Esophagus (tissue), 2 donors: ENCODE measurements around the gene CSRNP3. TPM values are rescaled to one million over a fixed set of nuclear protein-coding genes. Genes with fewer than 3 reads are reported as not detected.

Experiments used
- H3K27ac ChIP-seq, 2 donors: one replicate each; pipeline ENCODE4 v1.5.1; 2013; ENCODE audit warnings: low read depth in 2 of 2, mild to moderate bottlenecking in 2 of 2, inconsistent platforms in 1 of 2, low read length in 1 of 2, moderate library complexity in 1 of 2
- H3K27me3 ChIP-seq, 2 donors: one replicate each; pipeline ENCODE4 v1.6.1; 2013; ENCODE audit warnings: low read length in 2 of 2, control low read depth in 1 of 2, mild to moderate bottlenecking in 1 of 2; ENCODE audit not compliant: insufficient read depth in 2 of 2, control insufficient read depth in 1 of 2
- H3K36me3 ChIP-seq, 2 donors: one replicate each; pipeline ENCODE4 v1.6.1; 2013; ENCODE audit warnings: low read length in 1 of 2; ENCODE audit not compliant: control insufficient read depth in 2 of 2, insufficient read depth in 2 of 2
- H3K4me1 ChIP-seq, 2 donors: one replicate each; pipeline ENCODE4 v1.6.1; 2013; ENCODE audit warnings: low read length in 1 of 2; ENCODE audit not compliant: control insufficient read depth in 2 of 2, insufficient read depth in 2 of 2
- H3K4me3 ChIP-seq, 2 donors: one replicate each; pipeline ENCODE4 v1.5.1; 2013; ENCODE audit warnings: low read length in 2 of 2, mild to moderate bottlenecking in 2 of 2, low read depth in 1 of 2, moderate library complexity in 1 of 2
- H3K9me3 ChIP-seq, 2 donors: one replicate each; pipeline ENCODE4 v1.6.1; 2013; ENCODE audit warnings: mild to moderate bottlenecking in 2 of 2, low read depth in 1 of 2, low read length in 1 of 2, moderate library complexity in 1 of 2; ENCODE audit not compliant: control insufficient read depth in 2 of 2, insufficient read depth in 1 of 2
- WGBS, 2 donors: extraction: QIAGEN DNeasy Blood & Tissue Kit; methylation state at CpG; one replicate each; pipeline ENCODE4 v1.1.7; 2013; 5-methylcytosine and 5-hydroxymethylcytosine counted together
- polyA plus RNA-seq, 2 donors: library from polyadenylated mRNA; stranded (reverse); fragments of 200-250 nt; gene quantifications; one replicate each; pipeline ENCODE4 v1.2.3, GENCODE V29; 2013
- donor health status: healthy with polysubstance abuse.
- donor health status: Bipolar disorder and iron deficiency.

The CSRNP3 gene, protein sequence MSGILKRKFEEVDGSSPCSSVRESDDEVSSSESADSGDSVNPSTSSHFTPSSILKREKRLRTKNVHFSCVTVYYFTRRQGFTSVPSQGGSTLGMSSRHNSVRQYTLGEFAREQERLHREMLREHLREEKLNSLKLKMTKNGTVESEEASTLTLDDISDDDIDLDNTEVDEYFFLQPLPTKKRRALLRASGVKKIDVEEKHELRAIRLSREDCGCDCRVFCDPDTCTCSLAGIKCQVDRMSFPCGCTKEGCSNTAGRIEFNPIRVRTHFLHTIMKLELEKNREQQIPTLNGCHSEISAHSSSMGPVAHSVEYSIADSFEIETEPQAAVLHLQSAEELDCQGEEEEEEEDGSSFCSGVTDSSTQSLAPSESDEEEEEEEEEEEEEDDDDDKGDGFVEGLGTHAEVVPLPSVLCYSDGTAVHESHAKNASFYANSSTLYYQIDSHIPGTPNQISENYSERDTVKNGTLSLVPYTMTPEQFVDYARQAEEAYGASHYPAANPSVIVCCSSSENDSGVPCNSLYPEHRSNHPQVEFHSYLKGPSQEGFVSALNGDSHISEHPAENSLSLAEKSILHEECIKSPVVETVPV
- under 1 TPM; 0.38 to 0.55 TPM for polyA plus RNA-seq

DNA sequence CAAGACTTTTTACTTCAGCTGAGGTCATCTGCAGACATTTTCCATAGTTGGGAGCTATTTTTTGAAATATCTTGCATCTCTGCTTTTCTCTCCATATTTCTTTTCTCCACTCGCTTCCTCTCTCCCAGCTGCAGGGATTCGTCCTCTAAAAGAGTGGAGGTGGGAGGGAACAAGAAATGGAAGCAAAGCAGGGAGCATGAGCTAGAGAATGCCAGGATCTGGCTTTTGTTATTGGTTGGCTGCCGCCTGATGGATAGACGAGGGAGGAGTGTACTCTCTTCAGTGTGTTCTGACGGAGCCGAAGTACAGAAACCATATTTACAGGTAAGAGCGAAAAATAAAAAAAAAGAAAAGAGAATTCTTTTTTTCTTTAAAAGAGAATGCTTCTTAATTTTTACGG, at the start of gene CSRNP3:
Gene CSRNP3 (plus strand): TSS at position 282 of the 400 bp plus-strand sequence. CDS start 125,368 bp downstream, outside the sequence.
- Histone ChIP-seq H3K27me3 (no peaks in the 10 kb centered on the region), H3K36me3 (no peaks in the 10 kb centered on the region), H3K4me3 (peak within 1 kb of the TSS in 1 of 2 donors; percentile 58), H3K9me3 (no peaks in the 10 kb centered on the region), H3K4me1 (no peaks in the 10 kb centered on the region), H3K27ac (no peak within 1 kb of the TSS)
- WGBS, 2 donors: 12 to 16% methylated on average over 8 of the region's 8 CpGs

DNA sequence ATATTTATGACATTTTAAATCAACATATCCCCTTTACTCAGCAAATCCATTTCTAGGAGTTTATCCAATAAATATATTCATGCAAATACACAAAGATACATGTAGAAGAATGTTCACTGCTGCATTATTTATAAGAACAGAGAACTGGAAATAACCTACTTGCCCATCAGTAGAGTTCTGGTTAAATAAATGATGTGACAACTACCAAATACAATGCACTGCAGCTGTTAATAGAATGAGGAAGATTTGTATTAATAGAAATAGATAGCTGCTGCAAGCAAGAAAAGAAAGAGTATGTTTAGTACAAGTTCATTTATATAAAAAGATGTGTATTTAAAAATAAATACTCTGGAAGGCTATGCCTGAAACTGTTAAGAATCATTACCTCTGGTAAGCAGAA, 49.3 kb upstream of the CSRNP3 start:
- H3K4me3 ChIP-seq: no peak overlapping the region
- H3K27ac ChIP-seq: no peak overlapping the region
- no peaks in the 10 kb centered on the region for H3K27me3 ChIP-seq
- no peaks in the 10 kb centered on the region for H3K4me1 ChIP-seq
- H3K36me3 ChIP-seq: no peaks in the 10 kb centered on the region
- no peaks in the 10 kb centered on the region for H3K9me3 ChIP-seq

DNA sequence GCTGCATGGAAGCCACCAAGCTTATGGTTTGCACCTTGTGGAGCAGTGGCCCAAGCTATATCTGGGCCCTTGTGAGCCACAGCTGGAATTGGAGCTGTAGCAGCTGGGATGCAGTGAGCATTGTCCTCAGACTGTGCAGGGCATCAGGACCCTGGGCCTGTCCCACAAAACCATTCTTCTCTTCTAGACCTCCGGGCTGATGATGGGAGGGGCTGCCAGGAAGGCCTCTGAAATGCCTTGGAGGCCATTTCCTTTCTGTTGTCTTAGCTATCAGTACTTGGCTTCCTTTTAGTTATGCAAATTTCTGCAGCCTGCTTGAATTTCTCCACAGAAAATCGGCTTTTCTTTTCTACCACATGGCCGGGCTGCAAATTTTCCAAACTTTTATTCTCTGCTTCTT, 46.4 kb upstream of the CSRNP3 start:
- Histone ChIP-seq H3K9me3 (no peaks in the 10 kb centered on the region), H3K4me3 (no peak overlapping the region), H3K36me3 (no peaks in the 10 kb centered on the region), H3K4me1 (no peaks in the 10 kb centered on the region), H3K27me3 (no peaks in the 10 kb centered on the region), H3K27ac (no peak overlapping the region)
- whole genome bisulfite sequencing, 2 donors: 85 to 88% methylated on average over 3 of the region's 3 CpGs

DNA sequence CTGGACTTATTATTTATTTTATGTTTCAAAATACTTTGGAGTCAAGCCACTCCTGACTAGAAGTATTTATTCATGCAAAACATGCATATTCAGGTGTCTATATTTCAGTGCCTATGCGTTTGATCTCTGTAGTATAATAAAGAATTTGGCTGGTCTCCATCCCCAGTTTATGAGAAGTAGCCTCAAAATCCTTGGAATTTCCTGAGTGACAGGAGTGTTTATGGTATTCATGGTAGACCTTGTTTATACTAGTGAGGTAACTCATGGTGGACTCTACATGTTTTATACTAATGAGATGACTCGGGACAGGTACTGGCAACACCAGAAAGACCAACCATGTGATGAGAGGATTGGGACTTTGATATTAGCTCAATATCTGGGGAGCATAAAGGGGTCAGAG, 43.9 kb upstream of the CSRNP3 start:
- H3K27me3 ChIP-seq: no peaks in the 10 kb centered on the region
- no peaks in the 10 kb centered on the region for H3K36me3 ChIP-seq
- no peak overlapping the region for H3K4me3 ChIP-seq
- no peaks in the 10 kb centered on the region for H3K9me3 ChIP-seq
- H3K4me1 ChIP-seq: no peaks in the 10 kb centered on the region
- no peak overlapping the region for H3K27ac ChIP-seq
- WGBS, 2 donors: 66 to 78% methylated on average over 2 of the region's 2 CpGs

DNA sequence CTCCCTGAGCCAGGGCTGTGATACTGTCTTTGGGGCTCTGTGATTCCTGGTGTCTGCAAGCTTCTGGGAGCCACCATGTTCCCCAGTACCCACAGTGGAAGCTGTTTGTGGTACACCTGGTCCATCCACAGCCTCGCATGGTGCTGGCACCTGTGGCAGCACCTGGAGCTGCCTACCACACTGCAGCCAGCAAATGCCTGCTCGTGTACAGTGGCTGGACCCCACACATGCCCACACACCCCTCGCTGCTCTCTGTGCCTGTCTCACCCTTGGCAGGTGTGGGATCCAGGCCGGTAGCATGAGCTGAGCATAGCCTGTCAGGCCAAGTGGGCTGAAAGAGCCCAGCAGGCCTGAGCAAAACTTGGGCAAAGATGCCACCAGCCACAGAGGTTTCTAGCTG, 41.8 kb upstream of the CSRNP3 start:
- Histone ChIP-seq H3K9me3 (no peaks in the 10 kb centered on the region), H3K27me3 (no peaks in the 10 kb centered on the region), H3K4me1 (no peaks in the 10 kb centered on the region), H3K36me3 (no peaks in the 10 kb centered on the region), H3K4me3 (no peak overlapping the region), H3K27ac (no peak overlapping the region)
- WGBS, 2 donors: 86 to 88% methylated on average over 4 of the region's 4 CpGs

DNA sequence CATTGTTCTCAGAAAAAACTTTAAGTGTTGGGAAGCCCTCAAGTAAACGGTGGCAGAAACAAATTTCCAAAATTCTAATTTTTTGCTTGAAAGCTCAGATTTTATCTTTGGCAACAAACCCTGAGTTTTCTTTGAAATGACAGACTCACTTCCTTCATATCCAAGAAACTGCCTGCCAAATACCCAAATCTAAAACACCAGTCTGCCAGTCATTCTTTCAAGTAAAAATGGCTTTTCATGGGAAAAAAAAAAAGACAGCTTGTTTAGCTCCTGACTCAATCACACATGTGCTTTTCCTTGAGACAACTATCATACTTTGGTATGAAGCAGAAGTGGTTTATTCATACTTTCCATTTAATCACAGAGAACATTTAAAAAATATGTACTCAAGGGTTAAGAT, 40.6 kb upstream of the CSRNP3 start:
- H3K9me3 ChIP-seq: no peaks in the 10 kb centered on the region
- WGBS, 2 donors: 65 to 68% methylated on average over 1 of the region's 1 CpG
- no peak overlapping the region for H3K4me3 ChIP-seq
- no peak overlapping the region for H3K27ac ChIP-seq
- H3K27me3 ChIP-seq: no peaks in the 10 kb centered on the region
- H3K4me1 ChIP-seq: no peaks in the 10 kb centered on the region
- no peaks in the 10 kb centered on the region for H3K36me3 ChIP-seq

DNA sequence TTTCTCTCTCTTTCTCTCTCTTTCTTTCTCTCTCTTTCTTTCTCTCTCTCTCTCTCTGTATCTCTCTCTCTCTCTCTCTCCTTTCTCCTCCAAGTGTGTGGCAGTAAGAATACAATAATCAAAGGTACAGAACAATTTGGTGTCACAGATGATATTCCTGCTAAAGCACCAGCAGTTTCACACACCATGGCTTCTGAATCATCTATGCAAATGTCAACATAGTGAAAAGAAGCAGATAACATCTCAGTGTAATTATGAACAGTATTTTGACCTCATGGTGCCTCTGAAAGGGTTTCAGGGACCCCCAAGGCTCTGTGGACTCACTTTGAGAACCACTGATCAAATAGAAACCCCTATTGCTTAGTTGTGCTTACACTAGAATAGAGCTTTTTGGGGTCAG, 38.5 kb upstream of the CSRNP3 start:
- Histone ChIP-seq H3K4me1 (no peaks in the 10 kb centered on the region), H3K9me3 (no peaks in the 10 kb centered on the region), H3K4me3 (no peak overlapping the region), H3K36me3 (no peaks in the 10 kb centered on the region), H3K27ac (no peak overlapping the region), H3K27me3 (no peaks in the 10 kb centered on the region)

DNA sequence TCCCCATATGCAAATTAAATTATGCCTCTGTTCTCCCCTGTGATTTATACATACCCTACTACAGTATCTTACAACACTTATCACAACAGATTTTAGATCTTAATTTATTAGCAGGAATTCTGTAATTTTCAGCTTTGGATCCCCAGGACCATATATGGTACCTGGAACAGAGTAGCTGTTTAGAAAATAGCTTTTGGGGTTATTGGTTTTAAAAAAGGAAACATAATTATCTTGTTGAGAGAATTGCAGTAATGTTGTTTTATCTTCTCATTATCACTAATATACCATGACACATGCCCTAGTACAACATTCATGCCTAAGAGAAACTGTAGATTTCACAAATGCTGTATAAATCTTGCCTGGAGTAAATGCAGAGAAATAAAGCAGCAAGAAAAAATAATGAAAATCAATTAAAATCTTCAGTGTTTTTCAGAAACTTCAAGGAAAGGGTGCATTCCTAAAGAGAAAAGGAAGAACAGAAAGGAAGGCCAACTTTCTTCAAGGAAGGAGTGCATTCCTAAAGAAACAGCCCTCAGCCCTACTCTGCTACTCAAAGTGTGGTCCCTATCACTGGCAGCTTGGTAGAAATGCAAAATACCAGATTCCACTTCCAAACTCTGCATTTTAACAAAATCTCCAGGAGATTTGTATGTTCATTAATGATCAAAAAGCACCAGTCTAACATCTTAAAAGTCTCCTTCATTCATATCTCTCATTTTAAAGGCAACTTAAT, 37.1 kb upstream of the CSRNP3 start:
- H3K4me1 ChIP-seq: no peaks in the 10 kb centered on the region
- no peaks in the 10 kb centered on the region for H3K36me3 ChIP-seq
- H3K27ac ChIP-seq: no peak overlapping the region
- no peaks in the 10 kb centered on the region for H3K9me3 ChIP-seq
- H3K4me3 ChIP-seq: no peak overlapping the region
- H3K27me3 ChIP-seq: no peaks in the 10 kb centered on the region

DNA sequence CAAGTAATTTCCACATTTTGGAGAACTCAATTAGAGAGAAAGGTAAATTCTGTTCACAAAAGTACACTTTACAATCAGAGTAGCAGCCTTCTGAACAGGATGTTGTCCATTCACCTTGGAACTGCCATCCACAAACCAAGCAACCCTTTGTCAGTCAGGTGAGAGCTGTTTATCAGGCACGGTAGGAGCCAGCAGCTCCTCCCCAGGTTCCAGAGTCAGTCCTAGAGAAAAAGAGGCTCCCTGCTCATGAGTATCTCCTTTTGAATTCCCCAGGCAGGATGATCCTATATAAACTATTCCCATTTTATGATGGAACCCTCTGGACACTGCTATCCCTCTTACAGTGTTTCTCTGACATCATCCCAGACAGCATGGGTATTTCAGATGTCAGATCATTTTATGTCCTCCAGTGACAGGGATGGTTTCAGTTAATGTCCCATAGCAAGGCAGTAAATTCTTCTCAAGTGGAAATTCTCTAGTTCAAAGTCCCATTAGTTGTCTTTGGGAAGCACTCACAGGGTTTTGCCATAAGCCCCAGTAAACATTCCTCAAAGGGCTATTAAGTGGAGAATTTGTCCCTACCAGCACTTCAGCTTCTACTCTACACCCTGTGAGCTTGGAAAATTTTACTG, 34.5 kb upstream of the CSRNP3 start:
- Histone ChIP-seq H3K4me1 (no peaks in the 10 kb centered on the region), H3K4me3 (no peak overlapping the region), H3K9me3 (no peaks in the 10 kb centered on the region), H3K36me3 (no peaks in the 10 kb centered on the region), H3K27ac (no peak overlapping the region), H3K27me3 (no peaks in the 10 kb centered on the region)
- 70 to 71% methylated on average over 1 of the region's 1 CpG for WGBS, 2 donors
